Lower leg skin (tissue), 4 donors: ENCODE results near the gene TTC24. TPM values are rescaled to one million over a fixed set of nuclear protein-coding genes. Genes with fewer than 3 reads are reported as not detected.

ENCODE experiments used
- DNase-seq, 2 donors: peaks; one replicate each; pipeline ENCODE4 v3.0.0-alpha.2; 2019; ENCODE audit warnings: low spot score in 2 of 2
- H3K4me3 ChIP-seq: fragments of 200-600 bp; sonication (generic); 2 replicates; pipeline ENCODE4 v1.5.1; 2017; ENCODE audit warnings: mild to moderate bottlenecking, low read depth; ENCODE audit not compliant: poor library complexity, severe bottlenecking
- CTCF ChIP-seq, 3 donors: fragments of 450-650 bp; IDR thresholded peaks; one replicate each; pipeline ENCODE4 v1.5.1; 2016; ENCODE audit warnings: antibody characterized with exemption in 3 of 3, mild to moderate bottlenecking in 3 of 3, moderate library complexity in 2 of 3
- POLR2A ChIP-seq, 2 donors: fragments of 450-650 bp; IDR thresholded peaks; one replicate each; pipeline ENCODE4 v1.6.1; 2016 to 2017; ENCODE audit warnings: antibody characterized with exemption in 2 of 2, mild to moderate bottlenecking in 1 of 2, moderate library complexity in 1 of 2
- WGBS, 2 donors: methylation state at CpG; one replicate each; pipeline ENCODE4 v1.1.5; 2018; 5-methylcytosine and 5-hydroxymethylcytosine counted together
- intact Hi-C: fragments of 100-400 bp; cut with DNase I; formaldehyde crosslinking; loops from one replicate; pipeline ENCODE4 v1.15.0; 2023; ENCODE audit warnings: low total_unique reads
- total RNA-seq, 4 donors: library from RNA; depleted of rRNA; stranded (reverse); fragments of >200 nt; gene quantifications; one replicate each; pipeline ENCODE4 v1.1.0, GENCODE V29; 2016

The TTC24 gene
- total RNA-seq, 4 donors from 2014 or later = 0.19 TPM; not detected in 3

- no peak overlapping the region for H3K4me3 ChIP-seq
- intact Hi-C loops = no loop called here
- TF ChIP-seq POLR2A (IDR thresholded peaks at IDR 0.05) = no peak
- no peak for TF ChIP-seq CTCF (IDR thresholded peaks at IDR 0.05)
- 94 to 96% methylated on average over 2 of the region's 2 CpGs for WGBS, 2 donors
- DNase-seq = no peak
Measured at GRCh38 chr1:156565519-156565918, 14.0 kb upstream of the TTC24 start.

GRCh38 chr1:156566436-156566835, 13.1 kb upstream of the TTC24 start:
- TF ChIP-seq CTCF (IDR thresholded peaks at IDR 0.05) (no peak), POLR2A (IDR thresholded peaks at IDR 0.05) (no peak)
- 78 to 91% methylated on average over 4 of the region's 4 CpGs for WGBS, 2 donors
- no peak overlapping the region for H3K4me3 ChIP-seq
- DNase-seq = no peak
- intact Hi-C loops = no loop called here

- intact Hi-C loops = no loop called here
- no peak for DNase-seq
- TF ChIP-seq POLR2A (IDR thresholded peaks at IDR 0.05) = no peak
- TF ChIP-seq CTCF (IDR thresholded peaks at IDR 0.05) = no peak
- H3K4me3 ChIP-seq = no peak overlapping the region
- 9 to 10% methylated on average over 4 of the region's 4 CpGs for WGBS, 2 donors
Measured at GRCh38 chr1:156571261-156571852, 8.2 kb upstream of the TTC24 start.

GRCh38 chr1:156571919-156572662, 7.4 kb upstream of the TTC24 start, which contains the start of gene IQGAP3:
TSS of gene IQGAP3 (minus strand) at chr1:156572565. CDS start at chr1:156572529, 36 bp downstream.
- intact Hi-C loops = no loop called here
- WGBS, 2 donors = 1 to 2% methylated on average over 38 of the region's 38 CpGs
- peak; percentile 78 to 94 for DNase-seq

GRCh38 chr1:156572663-156573018, 6.9 kb upstream of the TTC24 start:
- no peak overlapping the region for H3K4me3 ChIP-seq
- TF ChIP-seq CTCF (IDR thresholded peaks at IDR 0.05) (no peak), POLR2A (IDR thresholded peaks at IDR 0.05) (no peak)
- 27 to 32% methylated on average over 10 of the region's 10 CpGs for WGBS, 2 donors
- intact Hi-C loops = no loop called here
- DNase-seq = no peak

More at GRCh38 chr1:156571919-156572662, 7.4 kb upstream of the TTC24 start, which contains the start of gene IQGAP3:
- no peak within 1 kb of the TSS for H3K4me3 ChIP-seq
- TF ChIP-seq CTCF (IDR thresholded peaks at IDR 0.05) (no peak), POLR2A (IDR thresholded peaks at IDR 0.05) (no peak)
